Superior temporal gyrus (tissue), 1 donor: ENCODE measurements around the gene ACBD6.
A peak's percentile ranks its signal among the peaks of the same experiment; 100 is the strongest.

Experiments
- DNase-seq: peaks from one replicate; pipeline ENCODE4 v3.0.0-alpha.2; 2016; ENCODE audit errors: extremely low spot score

The ACBD6 gene

DNA sequence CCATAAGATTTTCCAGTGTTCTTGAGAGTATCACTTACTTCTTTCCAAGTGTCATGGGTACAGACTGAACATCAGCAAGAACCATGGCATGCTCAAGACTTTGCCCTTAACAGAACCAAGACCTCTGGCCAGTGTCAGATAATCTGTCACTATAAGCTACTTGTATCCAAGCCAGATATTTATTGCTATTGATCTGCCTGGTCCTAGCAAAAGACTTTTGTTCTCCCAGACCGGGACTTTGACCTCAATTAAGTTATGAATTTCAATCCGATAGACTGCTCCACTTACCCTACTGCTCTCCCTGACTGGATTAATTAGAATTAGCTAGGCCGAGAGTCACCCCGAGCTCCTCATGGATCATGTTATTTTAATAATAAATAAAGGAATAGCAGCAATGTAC is 129.6 kb downstream of the ACBD6 start:
- no peak for DNase-seq

DNA sequence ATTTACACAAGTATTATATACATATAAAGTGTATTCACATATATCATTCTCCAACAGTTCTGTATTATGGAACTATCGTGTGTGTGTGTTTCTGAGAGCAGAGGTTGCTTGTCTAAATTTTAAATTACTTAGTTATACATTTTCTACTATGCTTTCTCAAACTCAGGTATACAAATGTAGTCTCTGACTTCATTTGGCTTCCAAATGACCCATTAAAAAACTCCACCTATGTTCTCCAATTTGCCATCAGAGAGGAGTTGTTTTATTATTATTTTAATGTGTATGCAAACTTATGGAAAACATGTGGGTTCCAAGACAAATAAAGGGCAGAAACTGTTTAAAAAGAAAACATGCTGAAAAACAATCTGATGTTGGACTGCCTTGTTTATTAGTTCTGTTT is 131.8 kb downstream of the ACBD6 start:
- DNase-seq = no peak

DNA sequence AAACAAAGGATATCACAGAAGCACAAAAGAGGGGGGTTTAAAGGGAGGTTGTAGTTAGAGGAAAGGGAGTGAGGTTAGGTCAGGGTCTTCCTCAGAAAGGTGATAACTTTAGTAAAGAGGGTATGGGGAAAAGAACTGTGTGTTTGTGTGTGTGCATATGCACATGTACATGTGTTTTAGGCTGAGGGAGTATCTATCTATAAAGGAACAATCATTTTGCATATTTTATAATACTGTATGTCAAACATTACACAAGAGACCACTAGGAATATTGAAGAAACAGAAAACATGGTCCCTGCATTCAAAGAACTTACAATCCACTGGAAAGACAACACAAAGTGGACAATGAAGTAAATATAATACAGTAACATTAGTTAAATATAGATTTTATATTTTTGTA is 132.2 kb downstream of the ACBD6 start:
- no peak for DNase-seq

DNA sequence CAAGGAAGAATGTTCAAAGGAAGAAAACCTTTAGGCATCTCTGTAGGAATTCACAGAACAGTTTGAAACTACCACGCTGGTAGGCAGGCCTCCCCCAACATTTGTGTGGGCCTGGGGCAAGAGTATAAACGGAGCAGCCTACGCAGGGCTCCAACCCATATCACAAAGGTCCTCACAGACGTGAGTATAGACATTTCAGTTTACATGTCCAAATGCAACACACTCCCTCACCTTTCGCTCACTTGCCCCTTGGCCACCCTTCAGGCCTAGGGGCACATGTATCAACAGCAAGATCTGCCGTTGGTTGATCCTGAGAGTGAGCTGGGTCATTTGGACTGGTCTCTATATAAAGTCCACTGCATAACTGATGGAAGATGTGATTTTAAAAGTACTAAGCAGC is 133.3 kb downstream of the ACBD6 start:
- DNase-seq = no peak

DNA sequence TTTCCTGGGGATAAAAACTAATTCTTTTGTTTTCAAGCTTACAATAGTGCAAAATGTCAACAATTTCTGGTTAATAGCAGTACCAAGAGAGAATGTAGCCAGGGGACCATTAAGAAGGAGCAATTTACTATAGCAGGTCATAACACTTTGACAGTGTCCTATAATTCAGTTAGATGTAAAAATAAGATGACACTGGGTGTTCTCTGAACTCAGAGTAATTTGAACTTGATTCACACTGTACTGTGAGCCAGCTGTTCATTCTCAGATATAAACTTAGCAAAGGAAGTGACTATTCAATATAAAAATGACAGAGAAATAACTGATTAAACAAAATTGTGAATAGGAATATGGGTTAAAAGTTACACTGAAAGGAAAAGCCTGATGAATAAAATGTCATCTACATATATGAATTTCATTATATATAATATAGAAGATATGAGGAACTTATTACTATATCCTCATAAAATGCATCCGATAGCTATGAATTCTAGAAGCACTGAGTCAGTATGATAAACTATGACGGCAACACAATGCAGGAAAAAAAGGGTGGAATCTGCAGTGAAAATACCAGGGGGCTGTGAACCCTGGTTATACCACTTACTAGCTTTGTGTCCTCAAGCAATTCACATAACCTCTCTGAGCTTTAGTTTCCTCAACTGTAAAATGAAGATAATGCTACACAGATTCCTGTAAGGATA is 135.9 kb downstream of the ACBD6 start:
- no peak for DNase-seq

DNA sequence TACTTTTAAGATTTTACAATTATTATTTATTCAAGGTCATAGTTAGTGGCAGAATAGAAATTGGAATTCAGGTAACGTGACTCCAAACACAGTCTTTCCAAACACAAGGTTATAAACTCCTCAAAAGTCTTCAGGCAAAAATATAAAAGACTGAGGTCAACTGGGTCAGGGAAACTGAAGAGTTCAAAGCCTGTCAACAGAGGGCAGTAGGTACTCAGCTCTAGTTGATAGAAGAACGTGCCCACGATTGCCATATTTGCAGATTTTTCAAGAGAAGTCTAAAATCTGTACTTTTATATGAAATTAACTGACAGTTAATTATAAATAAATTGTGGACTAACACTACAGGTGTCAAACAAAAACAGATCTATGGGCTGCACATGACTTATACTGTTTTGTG is 137.3 kb downstream of the ACBD6 start:
- DNase-seq = no peak

DNA sequence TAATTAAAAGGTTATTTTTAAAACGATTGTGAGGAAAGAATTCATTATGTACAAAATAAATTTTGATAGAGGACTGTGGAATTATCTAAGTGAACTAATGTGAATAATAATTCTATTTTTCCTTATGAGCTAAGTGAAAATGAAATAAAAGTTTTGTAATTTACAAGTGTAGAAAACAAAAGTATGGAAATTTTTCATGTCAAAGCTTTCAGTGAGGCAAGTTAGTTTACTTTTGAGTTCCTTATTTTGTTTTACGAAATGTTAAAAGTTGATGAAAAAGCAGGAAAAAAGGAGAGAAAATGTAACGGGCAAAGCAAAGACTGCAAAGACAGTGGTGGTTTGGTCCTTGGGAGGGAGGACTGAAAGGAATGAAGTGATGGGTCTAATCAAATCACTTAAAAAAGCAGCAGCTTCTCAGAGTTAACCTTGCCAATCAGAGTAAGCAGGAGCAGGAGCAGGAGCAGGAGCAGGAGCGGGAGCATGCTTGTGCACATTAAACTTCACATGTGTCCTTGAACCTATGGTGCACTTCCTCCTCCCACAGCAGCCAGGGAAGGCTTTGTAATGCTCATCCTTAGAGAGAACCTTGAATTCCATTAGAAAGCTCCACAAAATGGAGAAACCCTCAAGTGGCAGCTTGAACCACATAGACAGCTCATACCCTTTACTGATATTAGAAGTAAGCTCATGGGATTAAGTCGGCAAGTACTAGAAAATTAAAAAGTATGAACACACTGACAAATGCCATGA is 139.0 kb downstream of the ACBD6 start:
- no peak for DNase-seq

DNA sequence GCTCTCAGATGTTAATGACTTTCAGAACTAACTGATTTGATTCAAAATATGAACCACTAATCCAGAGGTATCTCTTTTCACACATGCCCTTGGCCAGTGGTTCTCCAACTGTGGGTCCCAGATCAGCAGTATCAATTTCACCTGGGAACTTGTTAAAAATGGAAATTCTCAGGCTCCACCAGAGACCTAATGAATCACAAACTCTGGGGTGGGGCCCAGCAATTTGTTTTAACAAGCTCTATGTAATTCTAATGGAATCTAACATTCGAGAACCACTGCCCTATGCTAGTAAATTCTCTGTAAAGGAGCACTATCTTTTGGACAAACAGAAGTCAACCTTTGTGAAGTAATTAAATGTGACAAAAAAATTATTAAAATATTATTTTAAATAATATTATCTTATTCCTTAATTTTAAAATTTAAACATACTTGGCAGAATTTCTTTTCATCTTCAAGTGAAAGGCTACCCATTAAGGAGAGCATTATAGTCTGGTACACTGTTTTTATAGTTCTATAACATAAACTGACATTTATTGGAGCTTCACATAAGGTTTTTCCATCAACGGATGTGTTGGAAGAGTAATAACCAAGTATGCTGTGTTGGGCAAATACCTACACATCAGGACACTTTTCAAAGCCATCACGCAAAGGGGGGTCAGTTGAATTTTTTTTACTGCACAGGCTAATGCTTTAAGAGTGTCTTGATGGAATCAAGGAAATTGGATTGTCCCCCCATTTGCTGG is 141.9 kb downstream of the ACBD6 start:
- DNase-seq = no peak

DNA sequence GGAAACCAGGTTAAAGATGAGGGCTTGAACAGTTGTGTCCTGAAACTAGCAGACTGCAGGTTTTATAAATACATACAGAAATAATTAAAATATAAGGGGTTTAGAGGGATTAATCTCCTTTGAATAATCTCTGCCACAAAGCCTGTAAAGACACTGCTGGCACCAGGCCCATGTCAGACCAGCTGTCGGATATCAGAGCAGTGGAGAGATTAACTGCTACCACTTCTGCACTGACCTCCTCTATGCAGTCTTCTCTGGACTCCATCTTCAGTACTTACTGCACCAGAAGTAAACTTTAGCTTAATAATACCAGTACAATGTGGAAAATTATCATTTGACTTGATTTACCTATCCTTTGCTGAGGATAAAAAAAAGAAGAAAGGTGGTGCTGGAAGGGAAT is 143.7 kb downstream of the ACBD6 start:
- DNase-seq = peak; percentile 31

DNA sequence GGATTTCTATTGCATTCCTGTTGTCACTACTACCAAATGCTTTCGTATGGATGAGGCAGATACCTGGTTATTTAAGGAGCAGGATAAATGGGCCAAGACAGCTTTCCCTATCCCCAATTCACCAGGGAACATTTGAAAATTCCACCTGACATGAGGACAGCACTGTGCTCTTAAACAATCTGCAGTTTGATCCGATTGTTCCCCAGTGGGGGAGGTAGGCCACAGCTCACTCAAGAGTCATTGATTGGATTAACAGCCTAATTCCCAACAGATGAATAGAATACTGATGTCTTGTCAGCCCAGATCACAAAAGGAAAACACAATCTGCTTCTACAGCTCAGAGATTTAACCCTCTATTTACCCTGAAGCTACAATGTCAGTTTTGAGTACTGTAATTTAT is 148.4 kb downstream of the ACBD6 start:
- DNase-seq = no peak

DNA sequence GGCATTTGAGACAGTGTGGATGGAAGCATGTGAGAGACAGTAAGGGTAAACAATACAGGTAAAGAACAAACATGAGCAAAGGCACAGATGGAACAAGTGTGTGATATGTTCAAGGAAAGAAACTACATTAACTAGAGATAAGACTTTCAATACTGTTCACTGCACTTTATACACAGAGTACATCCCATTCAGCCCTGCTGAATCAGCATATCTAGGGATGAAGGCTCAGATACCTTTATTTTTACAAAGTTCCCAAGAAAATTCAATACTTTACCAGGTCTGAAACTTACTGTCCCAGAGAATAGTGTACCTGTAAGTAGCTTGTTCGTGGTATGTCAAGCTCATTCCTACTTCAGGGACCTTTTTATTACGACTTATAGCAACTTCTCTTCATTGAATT is 149.8 kb downstream of the ACBD6 start:
- DNase-seq = no peak

DNA sequence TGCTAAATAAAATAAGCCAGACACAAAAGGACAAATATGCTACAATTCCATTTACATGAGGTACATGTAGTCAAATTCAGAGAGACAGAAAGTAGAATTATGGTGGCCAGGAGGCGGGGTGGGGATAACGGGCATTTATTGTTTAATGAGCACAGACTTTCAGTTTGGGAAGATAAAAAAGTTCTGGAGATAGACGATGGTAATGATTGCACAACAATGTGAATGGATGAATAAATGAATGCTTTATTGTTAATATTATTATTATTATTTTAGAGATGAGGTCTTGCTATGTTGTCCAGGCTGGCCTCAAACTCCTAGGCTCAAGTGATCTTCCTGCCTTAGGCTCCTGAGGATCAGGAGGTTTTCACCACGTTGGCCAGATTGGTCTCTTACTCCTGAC is 150.4 kb downstream of the ACBD6 start:
- DNase-seq = no peak

DNA sequence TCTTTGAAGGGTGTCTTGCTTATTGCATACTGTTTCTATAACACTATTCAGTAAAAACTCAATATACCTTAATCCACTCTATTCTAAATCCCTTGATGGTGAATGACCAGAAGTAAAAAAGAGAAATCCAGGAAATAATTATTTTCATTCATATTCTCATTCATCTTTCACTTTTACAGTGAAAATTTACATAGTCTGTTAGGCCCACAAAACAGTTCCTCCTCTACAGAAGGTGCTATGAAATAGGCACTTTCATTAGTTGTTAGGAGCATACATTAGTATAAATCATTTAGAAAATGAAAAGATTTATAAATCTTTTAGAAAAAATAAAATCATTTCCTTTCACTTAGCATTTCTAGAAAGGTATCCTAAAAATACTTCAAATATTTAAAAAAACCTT is 157.2 kb downstream of the ACBD6 start:
- no peak for DNase-seq

DNA sequence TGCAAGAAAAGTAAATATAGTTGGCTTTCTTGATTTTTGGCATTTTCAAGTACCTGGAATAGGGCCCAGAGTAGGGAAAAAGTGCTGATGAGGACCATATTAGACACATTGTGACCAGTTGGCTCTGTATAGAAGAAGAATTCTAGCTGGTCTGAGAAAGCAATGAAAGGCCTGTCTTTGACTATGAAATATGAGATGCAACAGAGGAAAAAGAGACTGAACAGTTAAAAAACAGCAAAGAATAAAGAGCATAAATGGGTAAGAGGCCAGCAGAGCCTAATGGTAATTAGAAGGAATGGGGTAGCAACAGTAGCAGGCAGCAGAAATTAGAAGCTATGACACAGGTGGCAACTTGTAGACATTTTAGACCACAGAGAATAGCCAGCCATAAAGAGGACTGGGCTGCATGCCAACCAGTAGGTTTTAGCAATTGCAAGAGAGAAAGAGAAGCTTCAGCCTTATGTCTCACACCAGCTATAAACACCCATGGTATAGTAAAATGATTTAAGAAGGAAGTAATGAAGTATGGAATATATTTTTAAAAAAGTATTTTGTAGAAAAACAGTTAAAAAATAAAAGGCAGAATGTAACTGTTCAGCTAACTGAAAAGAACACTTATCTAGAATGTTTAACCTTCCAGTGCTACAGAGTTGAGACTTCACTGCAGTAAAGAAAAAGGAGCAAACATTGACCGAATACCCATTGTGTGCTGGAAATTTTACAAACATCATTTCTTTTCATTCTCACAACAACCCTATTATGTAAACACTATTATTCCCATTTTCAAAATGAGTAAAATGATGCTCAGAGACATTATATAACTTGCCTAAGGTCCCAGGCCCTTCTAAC is 158.2 kb downstream of the ACBD6 start:
- peak; percentile 63 for DNase-seq

DNA sequence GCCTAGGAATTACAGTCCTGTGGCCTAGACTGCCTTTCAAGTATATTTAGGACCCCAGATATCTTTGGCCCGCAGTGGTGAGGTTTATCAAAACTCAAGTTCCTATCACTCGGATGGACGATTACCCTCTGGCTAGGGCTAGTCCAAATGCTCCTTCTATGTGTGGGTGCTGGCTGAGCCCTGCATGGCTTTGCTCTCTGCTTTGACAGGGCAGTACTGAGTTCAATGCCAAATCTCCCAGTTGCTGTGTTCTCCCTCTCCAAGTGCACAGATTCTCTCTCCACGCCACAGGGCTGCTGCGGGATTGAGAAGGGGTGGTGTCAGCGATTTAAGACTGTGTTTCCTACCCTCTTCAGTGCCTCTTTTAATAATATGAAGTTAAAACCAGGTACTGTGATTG is 175.3 kb downstream of the ACBD6 start:
- DNase-seq = no peak

DNA sequence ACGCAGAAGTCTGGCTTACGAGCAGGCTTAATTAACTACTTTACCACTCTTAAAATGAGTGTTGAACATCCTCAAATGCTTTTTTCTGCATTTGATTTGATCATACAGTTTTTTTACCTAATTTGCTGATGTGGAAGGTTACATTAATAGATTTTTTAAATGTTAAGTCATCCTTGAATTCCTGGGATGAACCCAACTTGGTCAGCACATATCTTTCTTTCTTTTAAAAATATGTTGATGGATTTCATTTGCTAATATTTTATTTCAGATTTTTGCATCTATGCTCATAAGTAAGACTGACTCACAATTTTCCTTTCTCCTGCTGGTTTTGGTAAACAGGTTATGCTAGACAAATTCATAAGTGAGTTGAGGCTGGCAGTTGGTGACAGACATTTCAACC is 189.5 kb downstream of the ACBD6 start:
- DNase-seq = no peak

DNA sequence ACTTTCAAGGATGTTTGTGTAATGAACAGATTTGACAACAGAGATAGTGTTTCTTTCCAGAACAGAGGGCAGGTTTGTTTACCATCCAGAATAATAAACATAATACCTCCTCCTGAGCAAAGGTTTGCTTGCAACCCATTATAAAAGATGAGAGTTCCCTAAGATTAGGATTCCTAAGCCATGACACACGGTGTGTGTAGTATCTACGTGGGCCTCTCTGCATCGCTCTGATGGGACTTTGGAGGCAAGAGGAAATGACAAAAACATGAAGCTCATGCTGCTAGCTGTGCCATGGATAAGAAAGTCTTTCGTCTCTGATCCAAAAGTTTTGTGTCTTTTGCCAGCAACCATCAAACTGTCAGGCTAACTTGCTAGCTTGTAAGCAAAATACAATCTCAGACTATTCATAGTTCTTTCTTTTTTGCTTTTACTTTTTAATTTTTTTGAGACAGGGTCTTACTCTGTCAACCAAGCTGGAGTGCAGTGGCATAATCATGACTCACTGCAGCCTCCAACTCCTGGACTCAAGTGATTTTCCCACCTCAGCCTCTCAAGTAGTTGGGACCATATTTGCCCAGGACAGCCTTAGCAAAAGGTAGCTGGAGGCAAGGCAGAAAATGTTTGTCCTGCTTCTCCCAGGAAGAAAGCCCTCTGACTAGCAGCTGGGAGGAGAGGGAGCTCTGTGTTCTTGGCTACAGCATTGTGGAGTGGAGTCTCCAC is 191.2 kb downstream of the ACBD6 start:
- no peak for DNase-seq

DNA sequence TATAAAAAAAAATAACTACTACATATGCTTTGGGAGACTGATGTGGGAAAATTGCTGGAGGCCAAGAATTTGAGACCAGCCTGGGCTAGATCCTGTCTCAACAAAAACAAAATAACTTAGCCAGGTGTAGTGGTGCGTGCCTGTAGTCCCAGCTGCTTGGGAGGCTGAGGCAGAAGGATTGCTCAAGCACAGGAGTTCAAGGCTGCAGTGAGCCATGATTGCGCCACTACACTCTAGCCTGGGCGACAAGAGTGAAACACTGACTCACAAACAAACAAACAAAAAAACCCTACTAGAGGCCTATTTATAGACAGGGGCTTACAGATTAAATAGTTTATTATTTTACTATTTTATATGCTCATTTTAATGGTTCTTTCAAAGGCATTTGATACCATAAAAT is 192.3 kb downstream of the ACBD6 start:
- DNase-seq = no peak

DNA sequence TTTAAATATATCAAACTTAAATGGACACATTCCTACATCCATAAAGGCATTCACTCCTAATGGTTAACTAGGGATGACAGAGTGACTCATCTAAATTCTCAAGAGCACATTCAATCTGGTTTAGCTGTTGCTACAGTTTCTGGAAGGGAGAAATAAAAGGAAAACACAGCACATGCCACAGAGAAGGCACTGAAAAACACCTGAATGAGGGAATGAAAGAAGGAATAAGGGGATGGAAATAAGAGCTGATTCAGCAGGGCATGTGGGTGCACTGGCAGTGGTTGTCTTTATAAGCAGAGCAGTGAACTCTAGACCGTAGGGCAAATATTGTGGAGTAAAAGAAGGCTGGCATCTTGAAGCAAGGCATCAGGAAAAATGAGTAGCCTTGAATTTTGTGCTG is 193.0 kb downstream of the ACBD6 start:
- no peak for DNase-seq

DNA sequence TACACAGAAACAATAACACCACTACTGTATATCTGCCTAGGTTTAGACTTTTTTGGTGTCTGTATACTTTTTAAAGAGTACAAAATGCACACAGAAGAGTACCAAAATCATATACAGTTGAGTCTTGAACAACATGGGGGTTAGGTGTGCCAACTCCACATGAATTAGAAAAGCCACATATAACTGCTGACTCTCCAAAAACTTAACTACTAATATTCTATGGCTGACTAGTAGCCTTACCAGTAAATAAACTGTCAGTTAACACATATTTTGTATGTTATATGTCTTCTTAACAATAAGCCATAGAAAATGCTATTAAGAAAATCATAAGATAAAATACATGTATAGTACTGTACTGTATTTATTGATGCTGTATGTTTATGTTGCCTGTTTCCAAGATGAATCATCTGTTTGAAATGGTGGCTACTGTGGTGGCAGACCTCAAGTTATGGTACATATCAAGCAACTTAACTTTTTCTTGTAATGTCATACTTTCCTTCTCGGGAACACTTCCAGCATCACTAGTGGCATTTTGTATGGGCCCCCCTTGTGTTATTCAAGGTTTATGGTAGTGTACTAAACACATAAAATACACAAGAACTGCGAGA is 201.1 kb downstream of the ACBD6 start:
- no peak for DNase-seq
